Neural cell (in vitro differentiated cells): Measurements from ENCODE around the gene ARPC4.

Experiments
- EP300 ChIP-seq: fragments of 450-650 bp; conservative IDR thresholded peaks from 2 replicates; pipeline ENCODE4 v1.6.1; 2014; ENCODE audit warnings: antibody characterized with exemption, mild to moderate bottlenecking, moderate library complexity; ENCODE audit not compliant: poor library complexity, severe bottlenecking
- EZH2 ChIP-seq: fragments of 200-600, 300-800 bp; shearing (Covaris generic), sonication (generic); IDR thresholded peaks from 2 replicates; pipeline ENCODE4 v1.6.1; 2014; ENCODE audit warnings: antibody characterized with exemption, low read length, borderline replicate concordance, mild to moderate bottlenecking; ENCODE audit not compliant: insufficient read depth, poor library complexity, severe bottlenecking
- POLR2AphosphoS5 ChIP-seq: IDR thresholded peaks from 2 replicates; pipeline ENCODE4 v1.6.1; 2012
- RAD21 ChIP-seq: fragments of 450-650 bp; conservative IDR thresholded peaks from 2 replicates; pipeline ENCODE4 v1.6.1; 2014; ENCODE audit warnings: antibody characterized with exemption, mild to moderate bottlenecking, moderate library complexity
- SMC3 ChIP-seq: fragments of 450-650 bp; conservative IDR thresholded peaks from 2 replicates; pipeline ENCODE4 v1.6.1; 2014; ENCODE audit warnings: antibody characterized with exemption, mild to moderate bottlenecking, moderate library complexity; ENCODE audit not compliant: poor library complexity
- TAF1 ChIP-seq: IDR thresholded peaks from 2 replicates; pipeline ENCODE4 v1.6.1; 2012; ENCODE audit warnings: low read depth
- TF ChIP-seq, protein P1 (sequence below): fragments of 450-650 bp; IDR thresholded peaks from 2 replicates; pipeline ENCODE4 v1.5.1; 2014; ENCODE audit warnings: antibody characterized with exemption, mild to moderate bottlenecking, moderate library complexity; ENCODE audit not compliant: poor library complexity, severe bottlenecking
- TF ChIP-seq, protein P2 (sequence below): IDR thresholded peaks from 2 replicates; pipeline ENCODE4 v1.6.1; 2012; ENCODE audit warnings: borderline replicate concordance

DNA sequence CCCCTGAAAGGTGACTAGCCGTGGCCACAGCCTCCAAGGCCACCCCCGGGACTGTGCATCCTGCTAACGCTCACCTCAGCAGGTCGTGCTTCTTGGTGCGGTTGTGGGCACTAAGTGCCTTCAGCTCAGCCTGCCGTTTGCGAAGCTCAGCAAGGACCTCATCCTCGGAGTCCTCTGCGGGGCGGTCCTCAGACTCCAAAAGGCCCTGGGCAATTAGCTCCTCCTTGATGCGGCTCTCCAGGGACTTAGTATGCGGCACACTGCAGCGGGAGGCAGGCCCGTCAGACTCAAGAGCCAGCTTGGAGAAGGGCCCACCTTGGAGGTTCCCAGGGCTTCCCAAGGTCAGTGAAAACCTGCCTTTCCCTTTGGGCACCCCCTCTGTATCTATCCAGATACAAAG lies 8.9 kb upstream of the ARPC4 start:
- TF ChIP-seq, protein P1, sequence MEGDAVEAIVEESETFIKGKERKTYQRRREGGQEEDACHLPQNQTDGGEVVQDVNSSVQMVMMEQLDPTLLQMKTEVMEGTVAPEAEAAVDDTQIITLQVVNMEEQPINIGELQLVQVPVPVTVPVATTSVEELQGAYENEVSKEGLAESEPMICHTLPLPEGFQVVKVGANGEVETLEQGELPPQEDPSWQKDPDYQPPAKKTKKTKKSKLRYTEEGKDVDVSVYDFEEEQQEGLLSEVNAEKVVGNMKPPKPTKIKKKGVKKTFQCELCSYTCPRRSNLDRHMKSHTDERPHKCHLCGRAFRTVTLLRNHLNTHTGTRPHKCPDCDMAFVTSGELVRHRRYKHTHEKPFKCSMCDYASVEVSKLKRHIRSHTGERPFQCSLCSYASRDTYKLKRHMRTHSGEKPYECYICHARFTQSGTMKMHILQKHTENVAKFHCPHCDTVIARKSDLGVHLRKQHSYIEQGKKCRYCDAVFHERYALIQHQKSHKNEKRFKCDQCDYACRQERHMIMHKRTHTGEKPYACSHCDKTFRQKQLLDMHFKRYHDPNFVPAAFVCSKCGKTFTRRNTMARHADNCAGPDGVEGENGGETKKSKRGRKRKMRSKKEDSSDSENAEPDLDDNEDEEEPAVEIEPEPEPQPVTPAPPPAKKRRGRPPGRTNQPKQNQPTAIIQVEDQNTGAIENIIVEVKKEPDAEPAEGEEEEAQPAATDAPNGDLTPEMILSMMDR = no peak
- TF ChIP-seq, protein P2, sequence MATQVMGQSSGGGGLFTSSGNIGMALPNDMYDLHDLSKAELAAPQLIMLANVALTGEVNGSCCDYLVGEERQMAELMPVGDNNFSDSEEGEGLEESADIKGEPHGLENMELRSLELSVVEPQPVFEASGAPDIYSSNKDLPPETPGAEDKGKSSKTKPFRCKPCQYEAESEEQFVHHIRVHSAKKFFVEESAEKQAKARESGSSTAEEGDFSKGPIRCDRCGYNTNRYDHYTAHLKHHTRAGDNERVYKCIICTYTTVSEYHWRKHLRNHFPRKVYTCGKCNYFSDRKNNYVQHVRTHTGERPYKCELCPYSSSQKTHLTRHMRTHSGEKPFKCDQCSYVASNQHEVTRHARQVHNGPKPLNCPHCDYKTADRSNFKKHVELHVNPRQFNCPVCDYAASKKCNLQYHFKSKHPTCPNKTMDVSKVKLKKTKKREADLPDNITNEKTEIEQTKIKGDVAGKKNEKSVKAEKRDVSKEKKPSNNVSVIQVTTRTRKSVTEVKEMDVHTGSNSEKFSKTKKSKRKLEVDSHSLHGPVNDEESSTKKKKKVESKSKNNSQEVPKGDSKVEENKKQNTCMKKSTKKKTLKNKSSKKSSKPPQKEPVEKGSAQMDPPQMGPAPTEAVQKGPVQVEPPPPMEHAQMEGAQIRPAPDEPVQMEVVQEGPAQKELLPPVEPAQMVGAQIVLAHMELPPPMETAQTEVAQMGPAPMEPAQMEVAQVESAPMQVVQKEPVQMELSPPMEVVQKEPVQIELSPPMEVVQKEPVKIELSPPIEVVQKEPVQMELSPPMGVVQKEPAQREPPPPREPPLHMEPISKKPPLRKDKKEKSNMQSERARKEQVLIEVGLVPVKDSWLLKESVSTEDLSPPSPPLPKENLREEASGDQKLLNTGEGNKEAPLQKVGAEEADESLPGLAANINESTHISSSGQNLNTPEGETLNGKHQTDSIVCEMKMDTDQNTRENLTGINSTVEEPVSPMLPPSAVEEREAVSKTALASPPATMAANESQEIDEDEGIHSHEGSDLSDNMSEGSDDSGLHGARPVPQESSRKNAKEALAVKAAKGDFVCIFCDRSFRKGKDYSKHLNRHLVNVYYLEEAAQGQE = no peak
- TF ChIP-seq POLR2AphosphoS5 (no peak), RAD21 (no peak), TAF1 (no peak), EP300 (no peak), EZH2 (no peak), SMC3 (no peak)
